LNCAP (cell line): ENCODE data around the gene QSOX1.

ENCODE experiments used
- CTCF ChIP-seq: fragments of 450-650 bp; IDR thresholded peaks from 2 replicates; pipeline ENCODE4 v1.5.1; 2017; ENCODE audit warnings: mild to moderate bottlenecking

QSOX1 gene

GRCh38 chr1:180154325-180155181 lies at the start of gene QSOX1:
Gene QSOX1, plus strand, starts transcription at chr1:180154869. Its CDS starts 39 bp downstream, at chr1:180154908.
- no peak for TF ChIP-seq CTCF

- no peak for TF ChIP-seq CTCF
These were observed 42.6 kb upstream of the QSOX1 start for GRCh38 chr1:180112091-180112490.

GRCh38 chr1:180112984-180113647 lies 41.6 kb upstream of the QSOX1 start:
- no peak for TF ChIP-seq CTCF

- no peak for TF ChIP-seq CTCF
These were observed 40.2 kb upstream of the QSOX1 start for GRCh38 chr1:180114396-180114945.

GRCh38 chr1:180116964-180117763 lies 37.5 kb upstream of the QSOX1 start:
- no peak for TF ChIP-seq CTCF

GRCh38 chr1:180117764-180118116 lies 36.9 kb upstream of the QSOX1 start:
- TF ChIP-seq CTCF: no peak

- TF ChIP-seq CTCF: no peak
These were observed 34.8 kb upstream of the QSOX1 start for GRCh38 chr1:180119837-180120236.
